ENCODE data around the gene GSN. TPM values are rescaled to one million over a fixed set of nuclear protein-coding genes. Genes with fewer than 3 reads are reported as not detected.

The GSN gene
- total and polyA plus RNA-seq, 2 of the 13 experiments (the other 11 are each of a cell fraction or from before 2014, with no cell fraction given), result 294 to 307 TPM

GRCh38 chr9:121298016-121298538 is 30.1 kb downstream of the GSN start (continued):
- TF ChIP-seq PATZ1 (CRISPR knock-in tag; IDR thresholded peaks at IDR 0.05) (peak; percentile 86), ZFP91 (CRISPR knock-in tag; IDR thresholded peaks at IDR 0.05; ENCODE audit: borderline replicate concordance) (peak; percentile 64; the same call in 1 of the 2 replicates), JARID2 (CRISPR knock-in tag; IDR thresholded peaks at IDR 0.05; ENCODE audit: insufficient replicate concordance) (no peak), FOXO1 (CRISPR knock-in tag; IDR thresholded peaks at IDR 0.05) (peak; percentile 25; the same call in 1 of the 2 replicates), FOXP4 (CRISPR knock-in tag; IDR thresholded peaks at IDR 0.05) (peak; percentile 48; the same call in 1 of the 2 replicates), ZFY (CRISPR knock-in tag; IDR thresholded peaks at IDR 0.05) (peak; percentile 69), AFF4 (CRISPR knock-in tag; IDR thresholded peaks at IDR 0.05) (no peak), BRD4 (CRISPR knock-in tag; IDR thresholded peaks at IDR 0.05) (no peak), ZNF3 (CRISPR knock-in tag; IDR thresholded peaks at IDR 0.05) (no peak), ZBTB37 (CRISPR knock-in tag; IDR thresholded peaks at IDR 0.05) (peak; percentile 60; the same call in 1 of the 2 replicates), ZNF414 (CRISPR knock-in tag; IDR thresholded peaks at IDR 0.05) (no peak), MAX (IDR thresholded peaks at IDR 0.05) (no peak), ZNF337 (CRISPR knock-in tag; IDR thresholded peaks at IDR 0.05; ENCODE audit: borderline replicate concordance, low read depth) (no peak), NR2C2 (CRISPR knock-in tag; IDR thresholded peaks at IDR 0.05; ENCODE audit: borderline replicate concordance) (peak; percentile 40; the same call in 1 of the 2 replicates), NR2F2 (IDR thresholded peaks at IDR 0.05; ENCODE audit: borderline replicate concordance, low read depth) (no peak)

Data from HepG2 (cell line).